NCI-H446 treated with DMSO at 0.1 percent for 48 hours (cell line): Measurements from ENCODE around the gene MFSD6L.

ENCODE experiments used
- DNase-seq: peaks from one replicate; lab custom pipeline; 2025; lab: John Stamatoyannopoulos, UW

The MFSD6L gene, protein sequence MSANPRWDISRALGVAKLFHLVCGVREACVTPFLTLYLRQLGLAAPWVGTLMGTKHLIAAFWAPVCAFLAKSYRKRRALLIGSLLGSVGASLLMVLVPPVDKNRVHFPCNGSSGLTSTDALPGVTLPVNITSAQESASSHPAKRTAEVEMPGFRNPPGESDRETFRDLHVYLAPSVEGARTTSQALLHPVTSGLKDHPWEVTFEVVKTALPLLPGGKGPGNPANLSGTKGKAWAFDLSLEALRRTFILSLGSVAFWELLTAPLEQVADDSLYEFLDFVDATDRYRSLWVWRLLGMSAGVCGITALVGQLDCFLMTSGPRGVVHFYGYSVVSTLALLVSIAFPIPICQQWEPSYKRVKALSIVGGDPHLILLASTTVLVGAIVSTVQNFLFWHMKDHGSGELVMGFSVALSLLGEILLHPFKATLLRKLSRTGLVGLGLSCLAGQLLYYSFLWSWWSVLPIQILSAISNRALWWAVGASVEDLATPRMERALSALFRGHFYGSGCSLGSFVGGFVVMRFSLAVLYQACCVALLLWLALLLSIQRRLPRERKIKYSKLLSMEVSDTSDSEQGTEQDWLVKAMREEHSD

DNA sequence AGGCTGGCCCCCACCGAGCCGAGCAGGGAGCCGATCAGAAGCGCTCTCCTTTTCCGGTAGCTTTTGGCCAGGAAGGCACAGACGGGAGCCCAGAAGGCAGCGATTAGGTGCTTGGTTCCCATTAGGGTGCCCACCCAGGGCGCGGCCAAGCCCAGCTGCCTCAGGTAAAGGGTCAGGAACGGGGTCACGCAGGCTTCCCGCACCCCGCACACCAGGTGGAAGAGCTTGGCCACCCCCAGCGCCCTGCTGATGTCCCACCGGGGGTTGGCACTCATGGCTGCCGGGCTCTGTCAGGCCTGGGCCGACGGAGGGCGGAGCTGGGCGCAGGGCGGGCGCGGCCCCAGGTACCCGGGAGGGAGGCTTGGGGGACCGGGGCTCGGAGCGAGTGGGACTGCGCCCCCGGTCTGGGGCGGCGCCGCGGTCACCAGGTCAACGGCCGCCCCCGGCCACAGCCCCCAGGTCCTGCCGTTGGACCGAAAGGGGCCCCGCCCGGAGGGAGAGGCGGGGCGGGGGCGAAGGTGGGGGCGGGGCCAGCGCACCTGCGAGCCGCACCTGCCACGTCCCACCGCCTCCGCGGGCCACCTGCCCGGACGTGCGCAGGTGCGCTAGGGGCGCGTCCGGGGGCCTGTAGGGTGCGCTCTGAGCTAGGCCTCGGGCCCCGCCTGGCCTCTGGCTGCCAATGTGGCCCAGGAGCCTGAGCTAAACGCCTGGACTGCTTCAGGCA lies at the start of gene MFSD6L:
Gene MFSD6L, minus strand, starts transcription at position 520 of the 724 bp plus-strand sequence. Its CDS starts 245 bp downstream, at position 275.
- no peak for DNase-seq

DNA sequence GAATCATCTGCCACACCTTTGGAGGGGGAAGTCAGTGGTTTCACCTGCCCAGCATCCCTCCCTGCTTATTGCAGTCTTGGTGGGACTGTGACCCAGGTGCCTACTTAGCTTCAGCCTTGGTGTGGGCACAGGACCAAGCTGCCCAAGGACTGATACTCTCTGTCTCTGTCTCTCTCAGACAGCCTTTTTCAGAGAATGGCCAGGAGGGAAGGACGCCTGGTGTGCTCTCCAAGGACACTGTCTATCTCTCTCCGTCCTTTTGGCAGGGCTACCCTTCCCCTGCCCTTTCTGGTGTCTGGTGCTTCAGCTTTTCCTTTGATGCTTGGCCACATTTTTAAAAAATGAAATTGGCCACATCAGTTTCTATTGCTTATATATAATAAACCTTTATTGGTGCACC lies 48.7 kb upstream of the MFSD6L start:
- no peak for DNase-seq

DNA sequence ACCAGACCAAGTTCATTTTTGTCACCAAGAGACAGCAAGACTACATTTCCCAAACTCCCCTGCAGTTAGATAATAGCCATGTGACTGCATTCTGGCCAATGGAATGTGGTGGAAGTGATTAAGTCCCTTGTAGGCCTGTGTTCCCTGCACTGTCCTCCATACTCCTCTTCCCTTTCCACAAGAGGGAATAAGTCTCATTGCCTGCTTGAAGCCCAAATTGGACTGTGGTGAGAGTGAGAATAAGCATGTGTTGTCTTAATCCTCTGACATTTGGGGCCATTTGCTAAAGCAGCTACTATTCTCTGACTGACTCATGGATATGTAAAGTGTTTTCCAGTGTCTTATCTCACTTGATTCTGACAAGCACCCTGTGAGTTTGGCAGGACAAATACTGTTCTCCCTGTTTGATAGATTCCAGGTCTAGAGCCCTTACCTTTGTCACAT lies 47.6 kb upstream of the MFSD6L start:
- DNase-seq: no peak

DNA sequence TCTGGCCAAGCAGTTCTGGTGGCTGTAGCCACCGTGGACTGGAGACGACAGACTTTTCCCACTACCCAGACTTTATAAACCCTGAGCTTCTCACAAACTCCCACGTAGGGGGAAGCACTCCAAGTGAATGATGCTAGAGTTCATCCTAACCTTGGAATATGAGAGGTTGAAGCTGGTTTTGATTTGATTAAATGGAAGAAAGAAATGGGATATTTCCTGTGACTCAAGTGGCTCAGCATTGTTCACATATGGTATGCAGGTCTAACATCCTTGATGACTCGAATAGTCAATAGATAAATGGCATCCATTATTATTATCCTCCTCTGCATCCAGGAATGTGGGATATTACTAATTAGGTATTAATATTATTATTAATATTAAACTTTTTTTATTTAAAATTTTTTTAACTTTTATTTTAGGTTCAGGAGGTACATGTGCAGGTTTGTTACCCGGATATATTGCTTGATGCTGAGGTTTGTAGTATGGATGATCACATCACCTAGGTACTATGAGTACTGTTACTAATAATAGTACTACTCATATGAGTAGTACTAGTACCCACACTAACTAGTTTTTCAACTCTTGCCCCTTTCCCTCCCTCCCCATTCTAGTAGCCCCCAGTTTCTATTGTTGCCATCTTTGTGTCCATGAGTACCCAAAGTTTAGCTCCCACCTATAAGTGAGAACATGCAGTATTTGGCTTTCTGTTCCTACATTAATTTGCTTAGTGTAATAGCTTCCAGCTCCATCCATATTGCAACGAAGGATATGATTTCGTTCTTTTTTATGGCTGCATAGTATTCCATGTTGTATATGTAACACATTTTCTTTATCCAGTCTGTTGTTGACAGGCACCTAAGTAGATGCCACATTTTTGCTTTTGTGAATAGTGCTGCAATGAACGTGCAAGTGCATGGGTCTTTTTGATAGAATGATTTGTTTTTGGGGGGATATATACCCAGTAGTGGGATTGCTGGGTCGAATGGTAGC lies 45.4 kb upstream of the MFSD6L start:
- no peak for DNase-seq

DNA sequence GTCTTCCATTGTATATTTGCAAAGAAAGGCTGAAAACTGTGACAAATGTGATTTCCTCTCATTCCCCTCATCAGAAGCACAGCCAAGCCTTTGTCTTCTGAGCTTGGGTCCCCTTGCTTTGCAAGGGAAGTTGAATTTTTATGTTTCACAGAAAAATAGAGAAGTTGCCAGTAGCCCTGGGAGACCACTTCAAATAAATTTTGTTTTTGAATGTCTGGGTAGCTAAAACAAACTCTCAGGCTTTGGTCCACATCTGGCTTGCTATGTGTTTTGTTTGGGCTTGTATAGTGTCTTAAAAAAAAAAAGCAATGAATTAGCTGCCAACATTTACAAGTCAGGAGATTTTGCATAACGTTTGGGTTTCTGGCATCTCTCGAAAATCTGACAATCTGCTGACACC lies 44.2 kb upstream of the MFSD6L start:
- no peak for DNase-seq

DNA sequence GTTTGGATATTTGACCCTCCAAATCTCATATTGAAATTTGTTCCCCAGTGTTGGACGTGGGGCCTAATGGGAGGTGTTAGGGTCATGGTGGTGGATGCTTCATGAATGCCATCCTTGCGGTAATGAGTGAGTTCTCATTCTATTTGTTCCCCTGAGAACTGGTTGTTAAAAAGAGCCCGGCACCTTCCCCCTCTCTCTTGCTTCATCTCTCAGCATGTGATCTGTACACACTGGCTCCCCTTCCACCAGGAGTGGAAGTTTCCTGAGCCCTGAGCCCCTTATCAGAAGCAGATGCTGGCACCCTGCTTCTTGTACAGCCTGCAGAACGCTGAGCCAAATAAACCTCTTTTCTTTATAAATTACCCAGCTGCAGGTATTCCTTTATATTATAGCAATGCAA lies 42.7 kb upstream of the MFSD6L start:
- no peak for DNase-seq

DNA sequence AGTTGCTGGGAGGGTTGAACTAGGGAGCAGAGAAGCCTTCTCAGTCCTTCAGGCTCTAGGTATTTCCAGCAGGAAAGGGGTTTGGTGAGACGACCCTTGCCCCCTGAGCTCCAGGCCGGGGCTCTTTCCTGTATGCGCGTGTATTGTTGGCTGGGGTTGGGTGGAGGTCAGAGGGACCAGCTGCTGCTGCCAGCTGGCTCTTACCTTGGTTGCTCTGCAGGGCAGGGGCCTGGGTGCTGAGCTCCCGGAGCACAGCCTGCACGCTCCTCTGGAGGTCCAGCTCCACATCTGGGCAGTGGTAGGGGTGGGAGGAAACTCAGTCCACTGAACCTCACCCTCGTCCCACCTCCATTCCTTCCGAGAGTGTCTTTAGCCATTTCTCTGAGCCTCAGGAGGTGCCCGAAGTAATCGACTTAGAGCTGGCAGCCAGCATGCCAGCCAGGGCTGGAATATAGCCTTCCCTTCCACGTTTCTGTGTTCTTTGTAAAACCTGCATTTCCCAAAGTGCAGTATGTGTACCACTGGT lies 40.3 kb upstream of the MFSD6L start:
- no peak for DNase-seq

DNA sequence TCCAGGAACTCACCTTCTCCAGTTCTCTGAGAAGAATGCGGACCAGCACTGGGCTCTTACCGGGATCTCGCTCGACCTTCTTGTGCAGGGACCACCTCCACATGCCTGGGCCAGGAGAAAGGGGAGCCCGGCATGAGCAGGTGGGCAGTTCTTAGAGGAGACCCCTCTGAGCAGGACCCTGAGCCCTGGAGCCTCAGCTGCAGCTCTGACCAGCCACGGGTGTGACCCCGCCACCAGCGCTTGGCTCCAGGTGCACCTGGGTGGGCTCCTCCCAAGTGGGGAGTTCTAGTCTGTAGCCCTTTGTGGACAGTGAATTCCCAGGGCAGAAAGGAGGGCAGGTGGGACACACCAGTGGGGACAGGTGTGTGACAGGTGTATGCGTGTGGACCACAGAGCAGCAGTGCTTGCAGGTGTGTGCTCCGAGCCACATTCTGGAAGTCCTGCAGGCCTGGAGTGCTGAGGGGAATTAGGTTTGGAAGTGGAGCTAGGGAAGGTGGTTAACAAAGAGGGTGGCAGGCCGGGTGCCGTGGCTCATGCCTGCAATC lies 39.5 kb upstream of the MFSD6L start:
- no peak for DNase-seq

DNA sequence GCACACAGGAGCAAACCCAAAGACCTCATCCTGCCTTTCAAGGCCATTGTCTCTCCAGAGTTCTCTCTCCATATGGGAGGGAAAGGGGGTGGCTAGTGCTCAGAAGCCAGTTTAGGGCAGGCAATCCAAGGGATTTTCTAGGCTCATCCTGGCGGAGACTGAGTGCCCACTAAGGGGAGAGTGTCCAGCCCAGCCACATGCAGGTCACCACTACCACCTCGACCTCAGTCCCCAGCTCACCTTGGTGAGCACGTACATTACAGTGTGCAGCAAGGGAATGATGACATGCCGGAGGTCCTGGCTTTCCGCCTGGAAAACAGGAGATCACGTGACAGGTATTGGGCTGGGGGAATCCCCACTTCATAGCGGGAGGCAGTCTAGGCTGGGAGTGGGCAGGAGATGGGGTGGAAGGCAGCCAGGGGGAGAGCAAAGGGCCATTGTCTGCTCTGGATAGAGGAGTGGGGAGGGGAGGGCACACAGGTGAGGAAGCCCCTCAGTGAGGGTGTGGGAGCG lies 38.5 kb upstream of the MFSD6L start:
- DNase-seq: no peak

DNA sequence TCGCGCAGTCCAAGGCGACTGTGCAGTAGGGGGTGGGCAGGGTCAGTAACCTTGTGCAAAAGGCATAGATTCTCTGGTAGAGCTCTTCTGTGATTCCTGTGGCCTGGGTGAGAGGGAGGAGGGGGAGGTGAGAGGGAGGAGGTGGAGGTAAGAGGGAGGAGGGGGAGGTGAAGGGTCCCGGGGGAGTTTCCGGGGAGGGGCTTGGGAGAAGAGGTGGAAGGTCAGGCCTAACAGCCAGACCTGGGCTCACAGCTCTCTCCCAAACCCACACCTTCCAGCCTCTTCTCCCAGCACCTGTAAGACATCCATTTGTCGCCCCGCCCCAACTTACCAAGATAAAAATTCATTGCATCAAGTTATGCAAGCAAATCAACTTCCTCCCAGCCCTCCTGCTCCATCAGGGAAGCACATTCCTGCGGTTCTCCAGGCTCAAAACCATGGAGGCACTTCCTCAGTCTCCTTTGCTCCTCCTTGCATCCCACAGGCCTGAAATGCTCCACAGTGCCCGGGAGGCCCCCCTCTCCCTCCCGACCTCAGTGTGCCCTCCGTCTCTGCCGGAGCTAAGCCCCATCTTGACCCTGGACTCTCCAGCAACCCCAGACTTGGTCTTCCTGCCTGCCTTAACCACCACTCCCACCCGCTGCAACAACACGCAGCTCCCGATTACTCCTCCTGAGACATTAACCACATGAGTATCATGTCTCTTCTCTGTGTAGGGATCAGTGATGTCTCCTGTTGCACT lies 37.8 kb upstream of the MFSD6L start:
- no peak for DNase-seq

DNA sequence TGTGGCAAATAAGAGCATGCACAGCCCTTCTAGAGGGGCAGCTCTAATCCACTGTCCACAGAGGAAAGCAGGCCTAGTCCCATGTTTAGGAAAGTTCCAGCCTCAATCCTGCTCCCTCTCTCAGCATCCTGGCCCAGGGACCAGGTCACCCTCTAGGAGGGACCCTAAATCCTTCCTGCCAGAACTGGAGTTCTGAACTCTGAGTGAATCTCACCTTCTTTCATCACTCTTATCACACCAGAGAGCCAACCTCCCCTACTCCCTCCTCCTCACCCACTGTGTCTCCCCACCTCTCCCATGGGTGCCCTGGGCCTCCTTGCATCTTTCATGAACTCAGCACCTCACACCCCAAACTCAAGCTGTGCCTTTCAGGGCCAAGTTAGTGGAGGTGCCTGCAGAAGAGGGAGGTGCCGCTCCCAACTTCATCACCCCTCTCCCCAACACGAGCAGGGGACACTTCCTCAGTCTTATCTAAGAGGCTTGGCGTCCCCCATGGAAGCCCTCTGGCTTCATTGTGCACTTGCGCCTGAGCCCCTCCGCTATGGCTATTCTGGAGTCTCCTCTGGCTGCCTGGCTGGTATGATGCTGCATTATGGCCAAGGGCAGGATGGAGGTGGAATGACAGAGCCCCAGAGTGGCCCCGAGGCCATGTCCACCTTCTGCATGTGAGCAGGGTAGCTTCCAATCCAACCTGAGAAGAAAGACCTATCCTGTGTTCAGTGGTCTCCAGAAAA lies 36.6 kb upstream of the MFSD6L start:
- no peak for DNase-seq

DNA sequence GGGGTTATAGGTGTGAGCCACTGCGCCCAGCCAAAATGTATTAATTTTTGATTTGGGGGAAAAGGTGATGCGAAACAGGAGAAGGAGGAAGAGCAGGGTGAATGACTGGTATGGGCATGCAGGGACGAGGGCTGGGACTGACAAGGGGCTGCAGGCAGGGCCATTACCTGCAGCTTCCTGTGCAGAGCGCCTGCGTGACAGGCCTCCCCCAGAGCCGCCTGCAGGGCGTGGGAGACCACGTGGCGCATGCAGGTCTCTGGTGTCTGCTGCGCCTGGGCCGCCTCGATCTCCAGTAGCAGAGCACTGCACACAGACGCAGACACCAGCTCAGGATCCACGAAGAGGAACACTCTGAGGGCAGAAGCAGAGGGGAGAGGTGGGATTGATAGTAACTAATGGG lies 35.9 kb upstream of the MFSD6L start:
- DNase-seq: no peak

DNA sequence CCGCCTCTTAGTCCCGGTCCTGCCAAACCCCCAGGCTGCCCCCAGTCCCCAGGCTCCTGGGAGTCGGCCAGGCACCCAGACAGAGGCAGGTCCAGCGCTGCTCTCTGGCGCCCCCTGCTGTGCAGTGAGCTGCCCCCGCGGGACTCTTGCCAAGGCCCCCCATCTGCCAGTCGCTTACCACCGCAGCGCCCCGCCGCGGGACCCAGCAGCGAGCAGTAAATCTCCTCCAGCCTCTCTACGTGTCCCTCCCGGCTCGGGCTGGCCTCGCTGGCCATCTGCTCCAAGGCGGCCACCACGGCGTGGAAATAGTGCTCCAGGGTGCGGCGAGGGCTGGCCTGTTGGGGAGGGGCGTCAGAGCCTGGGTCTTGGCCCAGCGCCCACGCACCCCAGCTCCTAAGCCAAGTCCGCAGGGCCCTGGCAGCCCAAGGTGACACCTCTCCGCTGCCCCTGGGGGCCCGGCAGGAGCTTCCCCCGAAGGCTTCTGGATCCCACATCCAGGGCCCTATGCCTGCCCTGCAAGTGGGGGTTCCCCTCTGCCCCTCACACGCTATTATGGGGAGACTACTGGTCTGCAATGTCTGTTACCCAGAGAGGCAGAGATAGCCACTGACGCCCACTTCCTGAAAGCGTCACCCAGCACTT lies 33.7 kb upstream of the MFSD6L start:
- DNase-seq: no peak

DNA sequence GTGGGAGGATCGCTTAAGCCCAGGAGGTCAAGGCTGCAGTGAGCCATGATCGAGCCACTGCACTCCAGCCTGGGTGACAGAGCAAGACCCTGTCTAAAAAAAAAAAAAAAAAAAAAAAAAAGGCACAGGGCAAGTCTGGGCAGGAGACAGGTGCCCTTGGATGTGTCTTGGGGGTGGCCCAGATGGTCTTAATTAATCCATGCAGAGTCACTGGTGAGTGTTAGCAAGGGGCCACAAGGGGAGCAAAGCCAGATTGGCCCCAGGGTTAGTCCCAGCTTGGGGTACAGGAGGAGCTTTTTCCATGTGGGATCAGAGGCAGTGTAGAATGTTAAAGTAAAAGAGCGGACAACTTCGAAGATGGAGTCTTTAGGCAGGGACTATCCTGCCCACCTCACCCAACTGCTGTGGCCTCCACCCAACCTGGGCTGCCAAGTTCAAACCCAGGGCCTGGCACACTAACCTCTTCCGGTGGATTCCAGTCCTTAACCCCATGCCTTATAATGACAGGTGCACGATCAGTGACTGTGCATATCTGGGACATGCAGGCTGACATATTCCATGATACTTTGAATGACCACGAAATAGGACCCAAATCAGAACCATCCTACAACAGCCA lies 32.2 kb upstream of the MFSD6L start:
- DNase-seq: no peak

DNA sequence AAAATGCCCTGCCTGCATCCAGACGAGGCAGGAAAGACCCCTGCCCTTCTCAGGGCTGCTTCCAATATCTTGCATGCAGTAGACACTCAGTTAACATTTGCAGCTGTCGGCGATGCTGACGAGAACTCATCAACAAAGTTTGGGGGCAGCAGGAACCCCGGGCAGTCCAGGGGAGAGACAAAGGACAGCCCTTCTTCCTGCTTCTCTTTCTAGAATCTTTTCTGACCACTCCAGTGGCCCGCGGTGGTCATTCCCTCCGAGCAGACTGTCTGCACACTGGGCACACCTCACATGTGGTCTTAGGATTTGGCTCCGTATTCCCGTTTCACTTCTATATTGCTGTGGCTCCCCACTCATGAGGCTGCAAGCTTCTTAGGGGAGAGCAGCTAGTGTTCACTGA lies 31.0 kb upstream of the MFSD6L start:
- no peak for DNase-seq

DNA sequence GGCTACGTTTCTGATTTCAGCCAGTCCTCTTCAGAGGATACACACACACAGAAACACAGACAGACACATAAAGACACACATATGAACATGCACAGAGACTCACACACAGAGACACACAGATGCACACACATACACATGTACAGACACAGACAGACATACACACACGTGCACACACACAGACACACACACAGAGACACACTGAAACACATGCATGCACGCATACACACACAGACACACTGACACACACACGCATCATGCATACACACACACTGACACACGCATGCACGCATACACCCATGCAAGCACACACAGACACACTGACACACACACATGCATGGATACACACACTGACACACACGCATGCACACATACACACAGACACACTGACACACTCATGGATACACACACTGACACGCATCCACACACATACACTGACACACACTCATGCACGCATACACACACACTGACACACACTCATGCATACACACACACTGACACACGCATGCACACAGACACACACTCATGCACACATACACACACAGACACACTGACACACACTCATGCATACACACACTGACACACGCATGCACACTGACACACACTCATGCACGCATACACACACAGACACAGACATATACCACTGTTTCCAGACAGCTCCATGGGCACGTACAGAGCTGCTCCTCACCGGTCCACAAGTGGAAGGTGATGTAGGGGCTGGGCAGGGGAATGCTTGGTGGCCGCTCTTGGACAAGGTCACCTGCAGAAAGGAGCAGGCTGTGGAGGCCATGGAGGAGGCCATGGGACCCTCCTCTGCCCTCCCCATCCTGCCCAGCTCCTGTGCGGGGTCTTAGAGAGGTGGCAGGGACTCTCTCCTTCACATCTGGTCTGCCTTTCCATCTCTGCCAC lies 30.1 kb upstream of the MFSD6L start:
- DNase-seq: no peak

DNA sequence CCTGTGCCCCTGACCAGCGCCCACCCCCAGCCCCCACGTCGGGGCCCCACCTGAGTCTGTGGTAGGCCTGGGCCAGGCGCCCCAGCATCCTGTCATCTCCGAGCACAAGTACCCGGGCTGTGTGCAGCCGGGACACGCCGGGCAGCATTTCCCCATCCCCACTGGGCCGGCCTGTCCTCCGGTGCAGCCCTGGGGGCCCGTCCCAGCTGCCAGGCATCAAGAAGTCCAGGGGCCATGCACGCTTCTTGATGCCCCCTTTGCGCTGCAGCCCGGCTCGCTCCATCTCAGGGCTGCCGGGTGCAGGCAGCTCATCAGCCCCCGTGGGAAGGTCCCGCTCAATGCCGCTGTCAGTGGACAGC lies 29.3 kb upstream of the MFSD6L start:
- no peak for DNase-seq
